Measurements from ENCODE around the gene TMEM132D. TPM values are rescaled to one million over a fixed set of nuclear protein-coding genes. Genes with fewer than 3 reads are reported as not detected.

Gene TMEM132D
- total and polyA plus RNA-seq, 8 donors: 0.19 to 2.8 (median 0.46) TPM

DNA sequence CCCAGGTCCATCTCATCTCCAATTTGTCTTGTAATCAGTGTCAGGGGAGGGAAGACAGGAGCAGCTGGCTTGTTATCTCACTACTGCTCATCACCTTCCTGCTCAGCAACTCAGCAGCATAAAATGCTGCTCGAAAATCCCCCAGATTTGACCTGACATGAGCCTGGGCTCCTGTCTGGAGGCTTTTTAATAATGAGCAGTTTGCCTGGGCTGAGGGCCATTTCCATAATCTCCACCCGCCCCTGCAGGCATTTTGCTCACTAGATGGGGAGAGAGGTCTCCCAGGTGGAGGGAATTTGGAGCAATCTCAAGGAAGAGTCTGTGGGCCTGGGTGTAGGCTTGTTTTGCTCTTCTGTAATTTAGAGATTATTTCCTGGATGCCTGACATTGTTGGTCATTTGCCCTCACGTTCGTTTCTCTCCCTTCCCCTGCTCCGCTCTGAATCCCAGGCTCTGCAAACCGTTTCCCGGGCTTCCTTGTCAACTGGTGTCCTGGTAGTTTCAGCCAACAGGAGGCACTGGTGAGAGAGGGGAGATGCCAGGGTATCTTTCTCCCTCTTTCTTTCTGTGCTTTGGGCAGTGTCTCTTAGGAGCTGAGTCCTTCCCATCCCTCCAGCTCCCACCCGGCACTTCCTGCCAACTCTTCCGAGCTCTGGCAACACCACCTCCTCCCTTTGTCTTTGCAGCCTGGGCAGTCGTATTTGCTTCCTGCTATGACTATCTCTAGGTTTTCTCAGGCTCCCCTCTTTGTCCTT is 751.3 kb downstream of the TMEM132D start:
- intact Hi-C loops (cut with DNase I): no loop called here
- Histone ChIP-seq H3K27me3 (no peaks in the 10 kb centered on the region), H3K4me3 (no peak overlapping the region), H3K9me3 (no peaks in the 10 kb centered on the region), H3K27ac (peak overlapping the region in 2 of 4 donors; percentile 2 to 4), H3K36me3 (no peaks in the 10 kb centered on the region), H3K4me1 (no peaks in the 10 kb centered on the region)
- WGBS, 2 donors: 29 to 35% methylated on average over 10 of the region's 10 CpGs
- TF ChIP-seq, protein P1, sequence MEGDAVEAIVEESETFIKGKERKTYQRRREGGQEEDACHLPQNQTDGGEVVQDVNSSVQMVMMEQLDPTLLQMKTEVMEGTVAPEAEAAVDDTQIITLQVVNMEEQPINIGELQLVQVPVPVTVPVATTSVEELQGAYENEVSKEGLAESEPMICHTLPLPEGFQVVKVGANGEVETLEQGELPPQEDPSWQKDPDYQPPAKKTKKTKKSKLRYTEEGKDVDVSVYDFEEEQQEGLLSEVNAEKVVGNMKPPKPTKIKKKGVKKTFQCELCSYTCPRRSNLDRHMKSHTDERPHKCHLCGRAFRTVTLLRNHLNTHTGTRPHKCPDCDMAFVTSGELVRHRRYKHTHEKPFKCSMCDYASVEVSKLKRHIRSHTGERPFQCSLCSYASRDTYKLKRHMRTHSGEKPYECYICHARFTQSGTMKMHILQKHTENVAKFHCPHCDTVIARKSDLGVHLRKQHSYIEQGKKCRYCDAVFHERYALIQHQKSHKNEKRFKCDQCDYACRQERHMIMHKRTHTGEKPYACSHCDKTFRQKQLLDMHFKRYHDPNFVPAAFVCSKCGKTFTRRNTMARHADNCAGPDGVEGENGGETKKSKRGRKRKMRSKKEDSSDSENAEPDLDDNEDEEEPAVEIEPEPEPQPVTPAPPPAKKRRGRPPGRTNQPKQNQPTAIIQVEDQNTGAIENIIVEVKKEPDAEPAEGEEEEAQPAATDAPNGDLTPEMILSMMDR (IDR thresholded peaks at IDR 0.05): no peak
- DNase-seq: peak in 2 of 6 donors; percentile 9 to 21
- ATAC-seq: peak; percentile 35 to 74 (median 53)
- FAIRE-seq: no peak

- FAIRE-seq: no peak
- WGBS, 2 donors: 51 to 57% methylated on average over 11 of the region's 11 CpGs
Observed at GRCh38 chr12:129150721-129151120, 753.1 kb downstream of the TMEM132D start.

DNA sequence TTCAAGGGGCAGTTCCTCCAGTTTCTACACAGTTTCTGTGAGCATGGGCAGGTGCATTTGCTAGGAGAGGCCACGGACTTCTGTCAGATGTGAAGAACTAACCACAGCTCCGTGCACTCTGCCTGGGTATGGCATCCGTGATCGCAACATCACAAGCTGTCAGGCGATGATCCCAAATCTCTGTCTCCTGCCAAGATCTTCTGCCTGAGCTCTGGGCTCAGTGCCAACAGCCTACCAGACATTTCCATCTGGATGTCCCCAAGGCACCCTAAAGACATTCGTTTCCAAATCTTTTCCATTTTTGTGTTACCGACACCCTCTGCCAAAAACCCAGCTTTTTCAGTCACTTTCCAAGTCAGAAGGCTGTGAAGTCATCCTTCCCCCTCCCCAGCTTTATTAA is 758.4 kb downstream of the TMEM132D start:
- Histone ChIP-seq H3K36me3 (no peaks in the 10 kb centered on the region), H3K4me3 (no peak overlapping the region), H3K9me3 (no peaks in the 10 kb centered on the region), H3K27ac (no peak overlapping the region), H3K4me1 (no peaks in the 10 kb centered on the region), H3K27me3 (peaks cover 0 to 7% (median 0%) of the 10 kb centered on the region in 4 donors)
- no peak for FAIRE-seq
- WGBS, 2 donors: 61 to 64% methylated on average over 7 of the region's 7 CpGs
- TF ChIP-seq, protein P1 (IDR thresholded peaks at IDR 0.05): no peak
- DNase-seq: no peak
- ATAC-seq: no peak
- intact Hi-C loops (cut with DNase I): no loop called here

More at GRCh38 chr12:129150721-129151120, 753.1 kb downstream of the TMEM132D start:
- DNase-seq (no peak), ATAC-seq (no peak)
- Histone ChIP-seq H3K4me3 (no peak overlapping the region), H3K4me1 (no peaks in the 10 kb centered on the region), H3K27ac (no peak overlapping the region), H3K36me3 (no peaks in the 10 kb centered on the region), H3K27me3 (peaks cover 0 to 7% (median 0%) of the 10 kb centered on the region in 4 donors), H3K9me3 (no peaks in the 10 kb centered on the region)
- intact Hi-C loops (cut with DNase I): no loop called here
- TF ChIP-seq, protein P1 (IDR thresholded peaks at IDR 0.05): no peak

DNA sequence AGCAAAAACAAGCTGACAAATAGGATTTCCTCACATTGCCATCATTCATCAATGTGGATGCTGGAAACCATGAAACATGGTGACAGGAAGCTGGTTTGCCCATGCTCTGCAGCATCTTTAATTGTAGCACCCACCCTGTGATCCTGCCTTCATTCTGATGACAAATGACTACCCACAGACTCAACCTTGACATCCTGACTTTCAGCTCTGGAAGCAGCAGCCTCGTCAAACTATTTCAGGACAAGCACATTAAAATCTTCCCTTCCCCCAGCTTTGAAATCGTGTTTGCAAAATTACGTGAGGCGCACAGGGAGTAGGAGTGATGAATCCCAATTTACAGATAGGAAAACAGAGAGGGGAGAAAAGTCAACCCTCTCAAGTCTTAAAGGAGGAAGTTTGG is 765.0 kb downstream of the TMEM132D start:
- no peak for FAIRE-seq
- TF ChIP-seq, protein P1 (IDR thresholded peaks at IDR 0.05): no peak
- no peaks in the 10 kb centered on the region for H3K9me3 ChIP-seq
- intact Hi-C loops (cut with DNase I): no loop called here
- H3K4me3 ChIP-seq: no peak overlapping the region
- 46 to 61% methylated on average over 4 of the region's 4 CpGs for WGBS, 2 donors
- H3K27ac ChIP-seq: no peak overlapping the region
- no peaks in the 10 kb centered on the region for H3K36me3 ChIP-seq
- no peak for DNase-seq
- H3K27me3 ChIP-seq: peaks cover 0 to 3% (median 0%) of the 10 kb centered on the region in 4 donors
- H3K4me1 ChIP-seq: no peaks in the 10 kb centered on the region
- no peak for ATAC-seq

DNA sequence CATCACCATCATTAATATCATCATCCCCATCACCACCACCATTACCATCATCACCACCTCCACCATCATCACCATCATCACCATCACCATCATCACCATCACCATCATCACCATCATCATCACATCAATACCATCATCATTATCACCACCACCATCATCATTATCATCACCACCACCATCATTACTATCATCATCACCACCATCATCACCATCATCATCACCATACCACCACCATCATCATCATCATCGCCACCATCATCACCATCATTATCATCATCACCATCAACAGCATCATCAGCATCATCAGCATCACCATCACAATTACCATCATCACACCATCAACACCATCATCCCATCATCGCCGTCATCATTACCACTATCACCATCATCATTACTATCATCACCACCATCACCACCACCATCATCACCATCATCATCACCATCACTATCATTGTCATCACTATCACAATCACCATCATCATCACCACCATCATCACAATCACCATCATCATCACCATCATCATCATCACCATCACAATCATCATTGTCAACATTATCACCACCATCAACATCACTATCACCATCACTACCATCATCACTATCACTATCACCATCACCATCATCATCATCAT is 767.0 kb downstream of the TMEM132D start:
- Histone ChIP-seq H3K9me3 (no peaks in the 10 kb centered on the region), H3K4me3 (no peak overlapping the region), H3K27ac (no peak overlapping the region), H3K27me3 (peaks cover 0 to 3% (median 0%) of the 10 kb centered on the region in 4 donors), H3K4me1 (no peaks in the 10 kb centered on the region), H3K36me3 (no peaks in the 10 kb centered on the region)
- DNase-seq: no peak
- 83 to 86% methylated on average over 3 of the region's 3 CpGs for WGBS, 2 donors
- no peak for ATAC-seq
- no peak for FAIRE-seq
- intact Hi-C loops (cut with DNase I): no loop called here
- TF ChIP-seq, protein P1 (IDR thresholded peaks at IDR 0.05): no peak
